Retinal pigment epithelial cell (primary cell): ENCODE data around the gene SYNPR.

ENCODE experiments used
- DNase-seq: peaks from one replicate; pipeline ENCODE4 v3.0.0-alpha.2; 2010; ENCODE audit warnings: low read depth
- H3K4me3 ChIP-seq: 2 replicates; pipeline ENCODE4 v1.5.1; 2011; ENCODE audit warnings: mild to moderate bottlenecking, low read length, control low read depth, moderate library complexity
- TF ChIP-seq, protein P1 (sequence below): conservative IDR thresholded peaks from 2 replicates; pipeline ENCODE4 v1.5.1; 2011; ENCODE audit warnings: low read depth, low read length, control low read depth, inconsistent platforms

The SYNPR gene

DNA sequence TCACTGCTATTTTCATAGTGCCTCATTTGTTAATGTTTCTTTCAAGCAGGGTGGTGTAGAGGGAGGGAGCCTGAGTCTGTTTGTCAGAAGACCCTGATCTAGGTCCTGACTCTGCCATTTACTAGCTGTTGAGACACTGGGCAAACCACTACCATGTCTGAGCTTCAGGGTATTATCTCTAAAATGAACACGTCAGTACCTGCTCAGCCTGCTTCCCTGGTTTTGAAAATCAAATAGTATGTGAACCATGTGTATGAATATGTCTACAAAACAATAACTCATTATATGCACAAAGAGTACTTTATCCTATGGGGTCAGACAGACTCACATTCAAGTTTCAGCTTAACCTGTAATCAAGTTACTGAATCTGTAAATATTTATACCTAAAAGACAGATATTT lies 25.1 kb downstream of the SYNPR start:
- H3K4me3 ChIP-seq: no peak overlapping the region
- no peak for DNase-seq
- TF ChIP-seq, protein P1, sequence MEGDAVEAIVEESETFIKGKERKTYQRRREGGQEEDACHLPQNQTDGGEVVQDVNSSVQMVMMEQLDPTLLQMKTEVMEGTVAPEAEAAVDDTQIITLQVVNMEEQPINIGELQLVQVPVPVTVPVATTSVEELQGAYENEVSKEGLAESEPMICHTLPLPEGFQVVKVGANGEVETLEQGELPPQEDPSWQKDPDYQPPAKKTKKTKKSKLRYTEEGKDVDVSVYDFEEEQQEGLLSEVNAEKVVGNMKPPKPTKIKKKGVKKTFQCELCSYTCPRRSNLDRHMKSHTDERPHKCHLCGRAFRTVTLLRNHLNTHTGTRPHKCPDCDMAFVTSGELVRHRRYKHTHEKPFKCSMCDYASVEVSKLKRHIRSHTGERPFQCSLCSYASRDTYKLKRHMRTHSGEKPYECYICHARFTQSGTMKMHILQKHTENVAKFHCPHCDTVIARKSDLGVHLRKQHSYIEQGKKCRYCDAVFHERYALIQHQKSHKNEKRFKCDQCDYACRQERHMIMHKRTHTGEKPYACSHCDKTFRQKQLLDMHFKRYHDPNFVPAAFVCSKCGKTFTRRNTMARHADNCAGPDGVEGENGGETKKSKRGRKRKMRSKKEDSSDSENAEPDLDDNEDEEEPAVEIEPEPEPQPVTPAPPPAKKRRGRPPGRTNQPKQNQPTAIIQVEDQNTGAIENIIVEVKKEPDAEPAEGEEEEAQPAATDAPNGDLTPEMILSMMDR: no peak

- no peak for DNase-seq
- H3K4me3 ChIP-seq: no peak overlapping the region
- TF ChIP-seq, protein P1: no peak
Observed at GRCh38 chr3:63304421-63304820, 26.3 kb downstream of the SYNPR start.

DNA sequence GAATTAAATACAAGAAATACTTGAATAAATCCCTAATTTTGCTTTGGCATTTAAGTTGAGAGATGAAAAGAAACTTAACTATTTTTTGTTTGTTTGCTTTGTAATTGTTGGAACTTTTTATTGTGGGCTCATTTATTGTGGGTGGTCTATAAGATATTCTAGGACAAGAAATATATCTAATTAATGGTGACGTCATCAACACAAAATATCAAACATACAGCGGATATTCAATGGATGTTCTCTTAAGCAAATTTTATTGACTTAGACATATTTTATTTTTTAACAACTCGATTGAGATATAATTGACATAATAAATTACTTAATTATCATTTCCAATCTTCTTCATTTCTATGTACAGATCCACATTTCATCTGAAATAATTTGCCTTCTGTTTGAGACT lies 30.0 kb downstream of the SYNPR start:
- DNase-seq: no peak
- TF ChIP-seq, protein P1: no peak
- H3K4me3 ChIP-seq: no peak overlapping the region

GRCh38 chr3:63309768-63310167 lies 31.7 kb downstream of the SYNPR start:
- no peak for DNase-seq
- H3K4me3 ChIP-seq: no peak overlapping the region
- TF ChIP-seq, protein P1: no peak

DNA sequence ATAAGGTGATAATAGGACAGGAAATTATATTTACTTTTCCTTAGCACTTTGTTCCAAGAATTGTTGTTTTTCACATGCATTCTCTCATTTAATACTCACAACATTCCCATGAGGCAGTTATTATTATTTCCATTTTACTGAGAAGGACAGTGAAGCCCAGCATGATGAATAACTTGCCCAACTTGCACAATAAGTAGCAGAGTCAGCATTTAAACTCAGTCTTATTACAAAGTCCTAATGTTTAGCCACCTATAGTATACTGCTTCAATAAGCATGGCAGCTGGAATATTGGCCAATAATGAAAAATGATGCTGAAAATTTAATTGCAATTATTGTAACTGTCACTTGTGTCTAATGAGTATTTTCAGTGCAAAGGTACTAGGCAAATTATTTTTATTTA lies 45.7 kb downstream of the SYNPR start:
- DNase-seq: no peak
- TF ChIP-seq, protein P1: no peak
- H3K4me3 ChIP-seq: no peak overlapping the region

GRCh38 chr3:63324621-63325020 lies 46.5 kb downstream of the SYNPR start:
- no peak for DNase-seq
- TF ChIP-seq, protein P1: no peak
- no peak overlapping the region for H3K4me3 ChIP-seq

DNA sequence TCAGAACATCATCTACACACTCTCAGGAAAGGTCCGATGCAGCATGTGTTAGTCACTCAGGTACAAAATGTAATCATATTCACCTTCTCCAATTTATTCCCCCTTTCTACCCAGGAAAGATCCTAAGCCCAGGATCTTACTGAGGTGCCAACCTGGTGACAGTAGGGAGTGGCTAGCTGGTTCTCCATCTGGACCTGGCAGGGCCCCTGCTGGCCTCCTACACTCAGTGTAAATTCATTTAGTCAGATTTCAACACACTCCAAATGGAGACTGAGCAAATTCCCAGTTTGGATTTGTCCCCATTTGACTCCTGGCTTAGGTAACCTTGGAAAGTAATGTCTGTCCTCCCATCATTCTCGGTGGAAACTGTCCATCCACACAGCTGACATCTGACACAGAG lies 47.3 kb downstream of the SYNPR start:
- H3K4me3 ChIP-seq: no peak overlapping the region
- DNase-seq: no peak
- TF ChIP-seq, protein P1: no peak
